K562 (cell line): ENCODE results near the gene ERO1B. TPM values are rescaled to one million over a fixed set of nuclear protein-coding genes. Genes with fewer than 3 reads are reported as not detected.
"Not testable (repeated sequence)": the region's sequence is repeated elsewhere in the genome, so short reads cannot be mapped to it uniquely, and the experiment has no call there.

Source experiments
- ATAC-seq: fragments of 200-7000 bp; cut with Tn5 transposase; 3 replicates; pipeline ENCODE4 v1.9.1; 2020; ENCODE audit warnings: moderate library complexity
- BruUV-seq: library from RNA; stranded (reverse); fragments of 400-500 nt; replicated peaks from 2 replicates; lab custom pipeline; 2021; lab: Mats Ljungman, UMichigan
- CTCF ChIA-PET: fragments of 300-600 bp; formaldehyde crosslinking; extraction: SDS; loops from one replicate; lab custom pipeline; 2021; ENCODE audit warnings: low intra/inter-chr PET ratio; lab: Yijun Ruan, JAX
- POLR2A ChIA-PET: fragments of 300-600, 350-650 bp; sonication (Branson Sonifier 250); formaldehyde crosslinking; extraction: SDS; loops from one replicate; lab custom pipeline; 2021; ENCODE audit warnings: antibody characterized with exemption, inconsistent platforms; lab: Yijun Ruan, JAX
- DNase-seq, 4 experiments: peaks; one replicate each; pipeline versions ENCODE4 v3.0.0 to v3.0.0-alpha.2; 2011 to 2018; ENCODE audit warnings: low spot score in 3 of 4, mixed read lengths in 3 of 4; ENCODE audit errors: extremely low read depth in 1 of 4
- FAIRE-seq: peaks from 2 replicates; lab custom pipeline; 2011; peaks lifted over from hg19 to GRCh38; lab: Jason Lieb, UNC
- H2AFZ ChIP-seq: 2 replicates; pipeline ENCODE4 v1.6.0; 2011; ENCODE audit warnings: low read depth, low read length, control low read depth, inconsistent platforms
- H3K27ac ChIP-seq: fragments of 200-600 bp; 3 replicates; pipeline ENCODE4 v1.8.0; 2011; ENCODE audit warnings: low read depth, mild to moderate bottlenecking, control low read depth, inconsistent platforms, low read length, moderate library complexity, mixed read lengths; ENCODE audit errors: extremely low read depth
- H3K27me3 ChIP-seq, 2 experiments: fragments of 300-600 bp in 1 of 2; 2 replicates in 1 of 2; 3 replicates in 1 of 2; pipeline versions ENCODE4 v1.6.0 to v1.8.0; 2011; ENCODE audit warnings: inconsistent platforms in 2 of 2, low read length in 2 of 2, mild to moderate bottlenecking in 1 of 2, mixed read lengths in 1 of 2, moderate library complexity in 1 of 2; ENCODE audit not compliant: control insufficient read depth in 2 of 2, insufficient read depth in 2 of 2
- H3K36me3 ChIP-seq: fragments of 300-600 bp; 3 replicates; pipeline ENCODE4 v1.8.0; 2011; ENCODE audit warnings: mild to moderate bottlenecking, low read length, inconsistent platforms; ENCODE audit not compliant: control insufficient read depth, insufficient read depth
- H3K4me1 ChIP-seq, 2 experiments: fragments of 200-600 bp in 1 of 2; replicated peaks in 1 of 2; 2 replicates in 1 of 2; 3 replicates in 1 of 2; pipeline versions ENCODE4 v1.5.1 to v1.8.0; 2011; ENCODE audit warnings: inconsistent platforms in 2 of 2, low read length in 2 of 2, mild to moderate bottlenecking in 1 of 2, mixed read lengths in 1 of 2, moderate library complexity in 1 of 2; ENCODE audit not compliant: control insufficient read depth in 2 of 2, insufficient read depth in 2 of 2
- H3K4me2 ChIP-seq: 2 replicates; pipeline ENCODE4 v1.6.1; 2011; ENCODE audit warnings: low read length, control low read depth, inconsistent platforms, mixed read lengths; ENCODE audit not compliant: insufficient read depth
- H3K4me3 ChIP-seq: fragments of 200-600 bp; sonication (generic), shearing (Covaris generic); 2 replicates; pipeline ENCODE4 v1.5.1; 2016; ENCODE audit warnings: control low read depth, inconsistent platforms
- H3K79me2 ChIP-seq: fragments of 200-600 bp; 3 replicates; pipeline ENCODE4 v1.8.0; 2011; ENCODE audit warnings: low read length, inconsistent platforms; ENCODE audit not compliant: control insufficient read depth, insufficient read depth
- H3K9ac ChIP-seq, 2 experiments: 2 replicates each; pipeline versions ENCODE4 v1.6.0 to v1.6.1; 2011; ENCODE audit warnings: low read depth in 2 of 2, low read length in 2 of 2, control low read depth in 1 of 2, inconsistent platforms in 1 of 2, mild to moderate bottlenecking in 1 of 2, mixed read lengths in 1 of 2; ENCODE audit not compliant: insufficient read depth in 1 of 2
- H3K9me1 ChIP-seq: one replicate; pipeline ENCODE4 v1.6.0; 2011; ENCODE audit warnings: inconsistent platforms, mild to moderate bottlenecking, low read length, moderate library complexity; ENCODE audit not compliant: control insufficient read depth, insufficient read depth
- H3K9me3 ChIP-seq: replicated peaks from 2 replicates; pipeline ENCODE4 v1.5.1; 2011; ENCODE audit warnings: low read depth, low read length, inconsistent platforms; ENCODE audit not compliant: control insufficient read depth, insufficient read depth
- H4K20me1 ChIP-seq: replicated peaks from 2 replicates; pipeline ENCODE4 v1.6.1; 2011; ENCODE audit warnings: low read length, inconsistent platforms, mixed read lengths; ENCODE audit not compliant: control insufficient read depth, insufficient read depth
- DDX20 ChIP-seq: fragments of 450-650 bp; IDR thresholded peaks from 2 replicates; pipeline ENCODE4 v1.6.1; 2016; ENCODE audit warnings: missing genetic modification characterization, low read depth, mild to moderate bottlenecking, missing compliant biosample characterization, moderate library complexity
- DMBX1 ChIP-seq: fragments of 250-450 bp; sonication (Bioruptor Pico); IDR thresholded peaks from 2 replicates; pipeline ENCODE4 v1.8.0; 2022; ENCODE audit warnings: inconsistent platforms, mild to moderate bottlenecking, moderate library complexity, borderline replicate concordance
- E2F3 ChIP-seq: fragments of 250-450 bp; sonication (Bioruptor Pico); IDR thresholded peaks from 2 replicates; pipeline ENCODE4 v1.4.0; 2020; ENCODE audit warnings: mild to moderate bottlenecking
- GTF2A2 ChIP-seq: IDR thresholded peaks from 2 replicates; pipeline ENCODE4 v1.6.1; 2016; ENCODE audit warnings: mild to moderate bottlenecking, missing genetic modification characterization, missing compliant biosample characterization
- MTF1 ChIP-seq: fragments of 250-450 bp; sonication (Bioruptor Pico); IDR thresholded peaks from 2 replicates; pipeline ENCODE4 v1.9.0; 2021; ENCODE audit warnings: moderate library complexity, mild to moderate bottlenecking, inconsistent platforms, borderline replicate concordance
- NR2C1 ChIP-seq, 2 experiments: fragments of 450-650 bp; IDR thresholded peaks; 2 replicates each; pipeline ENCODE4 v1.6.1; 2017; ENCODE audit warnings: mild to moderate bottlenecking in 2 of 2, antibody characterized with exemption in 1 of 2, inconsistent platforms in 1 of 2, missing compliant biosample characterization in 1 of 2, missing genetic modification characterization in 1 of 2
- NR4A1 ChIP-seq, 2 experiments: fragments of 250-450 bp in 1 of 2; fragments of 450-650 bp in 1 of 2; sonication (Bioruptor Pico) in 1 of 2; IDR thresholded peaks; 2 replicates each; pipeline versions ENCODE4 v1.4.0 to v1.6.1; 2016 to 2020; ENCODE audit warnings: mild to moderate bottlenecking in 2 of 2, missing compliant biosample characterization in 1 of 2, missing genetic modification characterization in 1 of 2, moderate library complexity in 1 of 2
- PTRF ChIP-seq: fragments of 450-650 bp; IDR thresholded peaks from 2 replicates; pipeline ENCODE4 v1.6.1; 2016; ENCODE audit warnings: mild to moderate bottlenecking, missing genetic modification characterization, missing compliant biosample characterization
- PTTG1 ChIP-seq: fragments of 450-650 bp; IDR thresholded peaks from 2 replicates; pipeline ENCODE4 v1.6.1; 2016; ENCODE audit warnings: low read depth, mild to moderate bottlenecking, missing genetic modification characterization, missing compliant biosample characterization
- PYGO2 ChIP-seq: fragments of 450-650 bp; IDR thresholded peaks from 2 replicates; pipeline ENCODE4 v1.6.1; 2016; ENCODE audit warnings: mild to moderate bottlenecking, missing genetic modification characterization, moderate library complexity, missing compliant biosample characterization
- SMAD4 ChIP-seq: fragments of 250-450 bp; sonication (Bioruptor Pico); conservative IDR thresholded peaks from 2 replicates; pipeline ENCODE4 v1.8.0; 2021; ENCODE audit warnings: inconsistent platforms, mild to moderate bottlenecking, moderate library complexity
- ZNF311 ChIP-seq: fragments of 250-450 bp; sonication (Bioruptor Pico); IDR thresholded peaks from 2 replicates; pipeline ENCODE4 v1.4.0; 2020; ENCODE audit warnings: mild to moderate bottlenecking, moderate library complexity
- ZNF583 ChIP-seq: fragments of 250-450 bp; sonication (Bioruptor Pico); IDR thresholded peaks from 2 replicates; pipeline ENCODE4 v1.4.0; 2020
- ZNF668 ChIP-seq: fragments of 250-450 bp; sonication (Bioruptor Pico); IDR thresholded peaks from 2 replicates; pipeline ENCODE4 v1.8.0; 2022; ENCODE audit warnings: mild to moderate bottlenecking, inconsistent platforms
- WGBS: fragments of 100-300 bp; shearing (Covaris generic); methylation state at CpG from one replicate; pipeline ENCODE4 v1.1.6; 2016; ENCODE audit warnings: low coverage, mixed read lengths; ENCODE audit not compliant: insufficient coverage; ENCODE audit errors: missing lambda C conversion rate; 5-methylcytosine and 5-hydroxymethylcytosine counted together
- in situ Hi-C: fragments of 300-500 bp; cut with MboI; formaldehyde crosslinking; loops from 4 replicates; pipeline ENCODE4 v1.15.0; 2018; ENCODE audit warnings: inconsistent platforms, mixed read lengths
- intact Hi-C: fragments of 100-400 bp; cut with micrococcal nuclease; formaldehyde crosslinking; loops from 2 replicates; pipeline ENCODE4 v1.14.2; 2022
- polyA plus RNA-seq, 8 experiments: library from polyadenylated mRNA; depleted of rRNA in 4 of 8; stranded (reverse) in 5 of 8; unstranded in 3 of 8; fragments of >200 nt; fragmentation: Nextera tagmentation in 2 of 8; fragmentation: Illumina TruSeq in 1 of 8; extraction: Ambion mirVana in 2 of 8; extraction: Trizol in 1 of 8; gene quantifications; 2 replicates each; pipeline versions ENCODE4 v1.2.1 to v1.2.3, GENCODE V29; 2011 to 2014; ENCODE audit warnings: inconsistent platforms in 1 of 8, missing spikeins in 1 of 8
- total RNA-seq, 7 experiments: library from RNA; depleted of rRNA in 6 of 7; stranded (reverse); fragments of >200 nt in 6 of 7; fragmentation: Illumina TruSeq in 2 of 7; extraction: Trizol in 2 of 7; gene quantifications; 2 replicates each; pipeline versions ENCODE4 v1.2.1 to v1.2.3, GENCODE V29; 2011 to 2021; ENCODE audit warnings: low replicate concordance in 1 of 7
- TF ChIP-seq, protein P1 (sequence below): fragments of 250-450 bp; sonication (Bioruptor Pico); IDR thresholded peaks from 2 replicates; pipeline ENCODE4 v1.4.0; 2020; ENCODE audit warnings: mild to moderate bottlenecking, moderate library complexity
- TF ChIP-seq, protein P2 (sequence below): fragments of 450-650 bp; IDR thresholded peaks from 2 replicates; pipeline ENCODE4 v1.6.1; 2016; ENCODE audit warnings: missing biosample characterization, missing genetic modification characterization

ERO1B gene
- total and polyA plus RNA-seq, 9 of the 15 experiments (the other 6 are each of a cell fraction or from before 2014, with no cell fraction given) = 0.59 to 6.4 (median 4.2) TPM

- FAIRE-seq; H3K9ac ChIP-seq; H3K9me1 ChIP-seq; DNase-seq; intact Hi-C loops; H3K36me3 ChIP-seq; H2AFZ ChIP-seq; H3K27me3 ChIP-seq; H3K4me2 ChIP-seq; H3K79me2 ChIP-seq; BruUV-seq; H3K4me3 ChIP-seq; H3K27ac ChIP-seq; ATAC-seq; H3K9me3 ChIP-seq; in situ Hi-C loops; H3K4me1 ChIP-seq; CTCF ChIA-PET; H4K20me1 ChIP-seq; POLR2A ChIA-PET; TF ChIP-seq NR2C1 (IDR thresholded peaks at IDR 0.05); NR4A1 (CRISPR knock-in tag; IDR thresholded peaks at IDR 0.05): not testable (repeated sequence)
- WGBS = 15% methylated on average over 5 of the region's 5 CpGs
- TF ChIP-seq GTF2A2 (tag) (0 out of 2 replicates have a peak, but pooled peaks have one; percentile 37), MTF1 (CRISPR knock-in tag) (peak; percentile 65; the same call in 1 of the 2 replicates), ZNF668 (CRISPR knock-in tag) (peak; percentile 73; the same call in 1 of the 2 replicates), E2F3 (CRISPR knock-in tag) (peak; percentile 41; the same call in 1 of the 2 replicates), DMBX1 (peak; percentile 93), PYGO2 (tag) (peak; percentile 80; the same call in 1 of the 2 replicates), DDX20 (0 out of 2 replicates have a peak, but pooled peaks have one; percentile 41), NR2C1 (tag; IDR thresholded peaks at IDR 0.05) (peak; percentile 55), PTTG1 (tag) (peak; percentile 68; the same call in 1 of the 2 replicates), NR4A1 (tag; IDR thresholded peaks at IDR 0.05) (peak; percentile 52; the same call in 1 of the 2 replicates), ZNF311 (CRISPR knock-in tag) (peak; percentile 55; the same call in 1 of the 2 replicates), PTRF (peak; percentile 77), SMAD4 (CRISPR knock-in tag) (peak; percentile 85), ZNF583 (peak; percentile 81; the same call in 1 of the 2 replicates)
- TF ChIP-seq, protein P1, sequence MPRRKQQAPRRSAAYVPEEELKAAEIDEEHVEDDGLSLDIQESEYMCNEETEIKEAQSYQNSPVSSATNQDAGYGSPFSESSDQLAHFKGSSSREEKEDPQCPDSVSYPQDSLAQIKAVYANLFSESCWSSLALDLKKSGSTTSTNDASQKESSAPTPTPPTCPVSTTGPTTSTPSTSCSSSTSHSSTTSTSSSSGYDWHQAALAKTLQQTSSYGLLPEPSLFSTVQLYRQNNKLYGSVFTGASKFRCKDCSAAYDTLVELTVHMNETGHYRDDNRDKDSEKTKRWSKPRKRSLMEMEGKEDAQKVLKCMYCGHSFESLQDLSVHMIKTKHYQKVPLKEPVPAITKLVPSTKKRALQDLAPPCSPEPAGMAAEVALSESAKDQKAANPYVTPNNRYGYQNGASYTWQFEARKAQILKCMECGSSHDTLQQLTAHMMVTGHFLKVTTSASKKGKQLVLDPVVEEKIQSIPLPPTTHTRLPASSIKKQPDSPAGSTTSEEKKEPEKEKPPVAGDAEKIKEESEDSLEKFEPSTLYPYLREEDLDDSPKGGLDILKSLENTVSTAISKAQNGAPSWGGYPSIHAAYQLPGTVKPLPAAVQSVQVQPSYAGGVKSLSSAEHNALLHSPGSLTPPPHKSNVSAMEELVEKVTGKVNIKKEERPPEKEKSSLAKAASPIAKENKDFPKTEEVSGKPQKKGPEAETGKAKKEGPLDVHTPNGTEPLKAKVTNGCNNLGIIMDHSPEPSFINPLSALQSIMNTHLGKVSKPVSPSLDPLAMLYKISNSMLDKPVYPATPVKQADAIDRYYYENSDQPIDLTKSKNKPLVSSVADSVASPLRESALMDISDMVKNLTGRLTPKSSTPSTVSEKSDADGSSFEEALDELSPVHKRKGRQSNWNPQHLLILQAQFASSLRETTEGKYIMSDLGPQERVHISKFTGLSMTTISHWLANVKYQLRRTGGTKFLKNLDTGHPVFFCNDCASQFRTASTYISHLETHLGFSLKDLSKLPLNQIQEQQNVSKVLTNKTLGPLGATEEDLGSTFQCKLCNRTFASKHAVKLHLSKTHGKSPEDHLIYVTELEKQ (CRISPR knock-in tag) = peak; percentile 58; the same call in 1 of the 2 replicates
- TF ChIP-seq, protein P2, sequence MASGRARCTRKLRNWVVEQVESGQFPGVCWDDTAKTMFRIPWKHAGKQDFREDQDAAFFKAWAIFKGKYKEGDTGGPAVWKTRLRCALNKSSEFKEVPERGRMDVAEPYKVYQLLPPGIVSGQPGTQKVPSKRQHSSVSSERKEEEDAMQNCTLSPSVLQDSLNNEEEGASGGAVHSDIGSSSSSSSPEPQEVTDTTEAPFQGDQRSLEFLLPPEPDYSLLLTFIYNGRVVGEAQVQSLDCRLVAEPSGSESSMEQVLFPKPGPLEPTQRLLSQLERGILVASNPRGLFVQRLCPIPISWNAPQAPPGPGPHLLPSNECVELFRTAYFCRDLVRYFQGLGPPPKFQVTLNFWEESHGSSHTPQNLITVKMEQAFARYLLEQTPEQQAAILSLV = 0 out of 2 replicates have a peak, but pooled peaks have one; percentile 57
Observed at GRCh38 chr1:236314050-236314449, 32.3 kb upstream of the ERO1B start.
